Small intestine (tissue), 7 donors: ENCODE data around the gene PLA2G4A. TPM values are rescaled to one million over a fixed set of nuclear protein-coding genes. Genes with fewer than 3 reads are reported as not detected.

ENCODE experiments used
- DNase-seq, 2 donors: peaks; one replicate each; pipeline versions ENCODE4 v3.0.0 to v3.0.0-alpha.2; 2013
- FAIRE-seq: peaks from 2 replicates; lab custom pipeline; 2012; peaks lifted over from hg19 to GRCh38; lab: Jason Lieb, UNC
- H3K27ac ChIP-seq, 3 donors: one replicate each; pipeline ENCODE4 v1.5.1; 2013; ENCODE audit warnings: low read length in 2 of 3, mild to moderate bottlenecking in 2 of 3, control low read depth in 1 of 3, inconsistent platforms in 1 of 3, low read depth in 1 of 3, moderate library complexity in 1 of 3
- H3K27me3 ChIP-seq, 3 donors: one replicate each; pipeline ENCODE4 v1.6.1; 2013; ENCODE audit warnings: low read length in 3 of 3, inconsistent platforms in 1 of 3; ENCODE audit not compliant: control insufficient read depth in 3 of 3, insufficient read depth in 3 of 3
- H3K36me3 ChIP-seq, 3 donors: one replicate each; pipeline ENCODE4 v1.6.1; 2013; ENCODE audit warnings: low read length in 3 of 3, inconsistent platforms in 1 of 3, low read depth in 1 of 3, mild to moderate bottlenecking in 1 of 3, moderate library complexity in 1 of 3; ENCODE audit not compliant: control insufficient read depth in 3 of 3, insufficient read depth in 2 of 3
- H3K4me1 ChIP-seq, 3 donors: one replicate each; pipeline ENCODE4 v1.6.1; 2013; ENCODE audit warnings: low read length in 2 of 3, inconsistent platforms in 1 of 3, low read depth in 1 of 3, mild to moderate bottlenecking in 1 of 3, moderate library complexity in 1 of 3; ENCODE audit not compliant: control insufficient read depth in 3 of 3, insufficient read depth in 2 of 3
- H3K4me3 ChIP-seq, 3 donors: one replicate each; pipeline ENCODE4 v1.5.1; 2013; ENCODE audit warnings: low read length in 3 of 3, control low read depth in 1 of 3, inconsistent platforms in 1 of 3, low read depth in 1 of 3, mild to moderate bottlenecking in 1 of 3, moderate library complexity in 1 of 3
- H3K9me3 ChIP-seq, 2 donors: one replicate each; pipeline ENCODE4 v1.6.1; 2013; ENCODE audit warnings: low read depth in 1 of 2, low read length in 1 of 2; ENCODE audit not compliant: control insufficient read depth in 2 of 2, insufficient read depth in 1 of 2
- WGBS, 3 donors: extraction: QIAGEN DNeasy Blood & Tissue Kit; methylation state at CpG; one replicate each; pipeline ENCODE4 v1.1.7; 2013; 5-methylcytosine and 5-hydroxymethylcytosine counted together
- polyA plus RNA-seq, 4 donors: library from polyadenylated mRNA; stranded (reverse) in 3 of 4; unstranded in 1 of 4; fragments of 200-250 nt in 3 of 4; fragments of 120-200 nt in 1 of 4; gene quantifications; one replicate each; pipeline versions ENCODE4 v1.2.1 to v1.2.3, GENCODE V29; 2013
- donor health status: healthy with polysubstance abuse.
- donor health status: control.
- donor health status: control.
- donor health status: Bipolar disorder and iron deficiency.
- donor health status: healthy.

Gene PLA2G4A
- polyA plus RNA-seq, 4 donors = 11.3 to 22.8 (median 14.8) TPM

DNA sequence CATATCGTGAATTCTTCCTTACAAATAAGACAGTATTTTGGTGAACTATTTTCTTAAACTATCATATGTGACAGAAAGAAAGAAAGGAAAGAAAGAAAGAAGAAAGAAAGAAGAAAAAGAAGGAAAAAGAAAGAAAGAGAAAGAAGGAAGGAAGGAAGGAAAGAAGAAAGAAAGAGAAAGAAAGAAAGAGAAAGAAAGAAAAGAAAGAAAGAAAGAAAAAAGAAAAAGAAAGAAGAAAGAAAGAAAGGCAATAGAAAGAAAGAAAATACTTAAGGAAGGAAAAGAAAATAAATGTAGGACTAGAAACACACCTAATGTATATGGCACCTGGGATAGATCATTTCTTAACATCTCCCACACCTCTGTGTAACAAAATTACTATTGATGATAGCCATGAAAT is 120.4 kb downstream of the PLA2G4A start:
- Histone ChIP-seq H3K27me3 (no peaks in the 10 kb centered on the region), H3K9me3 (no peaks in the 10 kb centered on the region), H3K4me1 (no peaks in the 10 kb centered on the region), H3K36me3 (no peaks in the 10 kb centered on the region), H3K4me3 (no peak overlapping the region), H3K27ac (no peak overlapping the region)
- FAIRE-seq (no peak), DNase-seq (no peak)
- WGBS, 3 donors = 3 to 41% (median 4%) methylated on average over 1 of the region's 1 CpG

DNA sequence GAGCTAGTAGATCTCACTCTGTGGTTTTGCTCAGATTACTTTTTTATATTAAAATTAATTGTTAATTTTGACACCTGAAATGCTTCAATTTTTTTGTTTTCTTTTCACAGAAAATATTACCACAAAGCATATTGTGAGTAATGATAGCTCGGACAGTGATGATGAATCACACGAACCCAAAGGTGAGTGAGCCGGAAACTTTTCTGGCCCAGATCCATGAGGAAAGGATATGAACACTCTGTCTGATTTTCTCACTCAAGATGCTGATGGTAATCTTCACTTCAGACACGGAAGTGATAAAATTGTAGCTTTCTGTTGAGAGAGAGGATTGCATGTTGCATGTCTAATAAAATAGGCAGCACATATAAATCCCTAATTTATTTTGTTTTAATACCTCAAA is 121.8 kb downstream of the PLA2G4A start:
- Histone ChIP-seq H3K27ac (no peak overlapping the region), H3K27me3 (no peaks in the 10 kb centered on the region), H3K9me3 (no peaks in the 10 kb centered on the region), H3K36me3 (no peaks in the 10 kb centered on the region), H3K4me3 (no peak overlapping the region), H3K4me1 (no peaks in the 10 kb centered on the region)
- WGBS, 3 donors = 76 to 82% (median 82%) methylated on average over 4 of the region's 4 CpGs
- FAIRE-seq (no peak), DNase-seq (no peak)

DNA sequence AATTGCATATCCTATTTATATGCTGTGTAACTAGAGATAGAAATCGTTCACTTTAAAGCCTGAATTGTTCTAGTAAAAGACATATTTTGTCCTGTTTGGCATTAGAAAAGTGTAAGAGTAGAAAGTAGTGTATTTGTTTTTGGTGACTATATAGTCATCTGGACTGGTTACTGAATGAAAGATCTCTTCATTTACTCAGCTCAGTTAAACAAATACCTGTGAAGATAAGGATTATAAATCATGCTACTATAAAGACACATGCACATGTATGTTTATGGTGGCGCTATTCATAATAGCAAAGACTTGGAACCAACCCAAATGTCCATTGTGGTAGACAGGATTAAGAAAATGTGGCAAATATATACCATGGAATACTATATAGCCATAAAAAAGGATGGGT is 125.1 kb downstream of the PLA2G4A start:
- H3K9me3 ChIP-seq = no peaks in the 10 kb centered on the region
- DNase-seq = peak in 1 of 2 donors; percentile 2
- FAIRE-seq = no peak

GRCh38 chr1:186957314-186957713 is 128.6 kb downstream of the PLA2G4A start:
- Histone ChIP-seq H3K4me3 (no peak overlapping the region), H3K27me3 (no peaks in the 10 kb centered on the region), H3K9me3 (no peaks in the 10 kb centered on the region), H3K27ac (no peak overlapping the region), H3K36me3 (peaks cover 0 to 7% (median 5%) of the 10 kb centered on the region in 3 donors), H3K4me1 (no peaks in the 10 kb centered on the region)
- DNase-seq (no peak), FAIRE-seq (no peak)
- WGBS, 3 donors = 25 to 43% (median 30%) methylated on average over 2 of the region's 2 CpGs

More for the DNA sequence above, 125.1 kb downstream of the PLA2G4A start:
- H3K36me3 ChIP-seq = peaks cover 0 to 7% (median 5%) of the 10 kb centered on the region in 3 donors
- no peak overlapping the region for H3K27ac ChIP-seq
- 70 to 74% (median 74%) methylated on average over 2 of the region's 2 CpGs for WGBS, 3 donors
- H3K27me3 ChIP-seq = no peaks in the 10 kb centered on the region
- no peak overlapping the region for H3K4me3 ChIP-seq
- no peaks in the 10 kb centered on the region for H3K4me1 ChIP-seq

DNA sequence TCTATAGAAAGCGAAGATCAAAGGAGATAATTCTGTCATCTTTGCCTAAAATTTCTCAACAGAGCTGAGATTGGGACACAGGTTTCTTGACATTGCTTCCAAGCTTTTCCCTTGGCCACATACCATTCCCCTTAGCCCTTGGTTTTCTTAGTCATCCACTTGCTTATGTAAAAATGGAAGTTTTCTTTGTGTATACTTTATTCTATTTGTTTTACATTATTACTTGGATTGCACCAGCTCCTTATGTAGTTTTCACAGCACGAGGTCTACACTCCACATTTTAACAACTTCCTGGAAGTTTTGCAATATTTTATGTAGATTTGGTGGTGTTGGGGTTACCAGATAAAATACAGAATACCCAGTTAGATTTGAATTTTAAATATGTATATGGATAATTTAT is 129.8 kb downstream of the PLA2G4A start:
- no peaks in the 10 kb centered on the region for H3K4me1 ChIP-seq
- whole genome bisulfite sequencing, 3 donors = 80 to 91% (median 82%) methylated on average over 2 of the region's 2 CpGs

DNA sequence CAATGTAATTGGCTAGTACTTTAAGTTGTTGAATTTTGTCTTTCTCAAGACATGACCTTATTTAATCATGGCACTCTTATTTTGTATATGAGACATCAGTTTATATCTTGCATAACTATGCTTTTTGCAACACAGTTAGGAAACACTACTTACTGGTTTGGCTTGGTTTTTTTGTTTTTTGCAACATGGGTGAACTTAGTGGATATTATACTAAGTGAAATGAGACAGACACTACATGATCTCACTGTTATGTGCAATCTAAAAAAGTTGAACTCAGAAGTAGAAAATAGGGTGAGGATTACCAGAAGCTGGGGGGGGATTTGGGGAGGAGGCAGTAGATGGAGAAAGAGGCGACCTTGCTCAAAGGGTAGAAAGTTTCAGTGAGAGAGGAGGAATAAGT is 132.1 kb downstream of the PLA2G4A start:
- WGBS, 3 donors = 82 to 89% (median 83%) methylated on average over 1 of the region's 1 CpG
- DNase-seq = no peak
- Histone ChIP-seq H3K9me3 (no peaks in the 10 kb centered on the region), H3K4me1 (no peaks in the 10 kb centered on the region), H3K36me3 (peaks cover 0 to 9% (median 6%) of the 10 kb centered on the region in 3 donors), H3K27me3 (no peaks in the 10 kb centered on the region), H3K4me3 (no peak overlapping the region), H3K27ac (no peak overlapping the region)
- FAIRE-seq = no peak

More for the DNA sequence above, 129.8 kb downstream of the PLA2G4A start:
- H3K27ac ChIP-seq = no peak overlapping the region
- H3K27me3 ChIP-seq = no peaks in the 10 kb centered on the region
- no peak overlapping the region for H3K4me3 ChIP-seq
- H3K36me3 ChIP-seq = peaks cover 0 to 7% (median 5%) of the 10 kb centered on the region in 3 donors
- peak; percentile 39 for FAIRE-seq
- no peaks in the 10 kb centered on the region for H3K9me3 ChIP-seq
- no peak for DNase-seq

- DNase-seq (no peak), FAIRE-seq (no peak)
- H3K36me3 ChIP-seq = peaks cover 0 to 2% (median 1%) of the 10 kb centered on the region in 3 donors
- H3K4me1 ChIP-seq = peaks cover 0 to 6% (median 0%) of the 10 kb centered on the region in 3 donors
- H3K27ac ChIP-seq = no peak overlapping the region
- H3K9me3 ChIP-seq = no peaks in the 10 kb centered on the region
- no peak overlapping the region for H3K4me3 ChIP-seq
- H3K27me3 ChIP-seq = no peaks in the 10 kb centered on the region
Measured at GRCh38 chr1:186965847-186966246, 137.1 kb downstream of the PLA2G4A start.

GRCh38 chr1:186966456-186966855 is 137.7 kb downstream of the PLA2G4A start:
- WGBS, 3 donors = 35 to 58% (median 45%) methylated on average over 4 of the region's 4 CpGs
- Histone ChIP-seq H3K9me3 (no peaks in the 10 kb centered on the region), H3K27me3 (no peaks in the 10 kb centered on the region), H3K27ac (peak overlapping the region in 1 of 3 donors; percentile 29), H3K4me3 (no peak overlapping the region), H3K36me3 (peaks cover 0 to 2% (median 1%) of the 10 kb centered on the region in 3 donors), H3K4me1 (peaks cover 0 to 6% (median 0%) of the 10 kb centered on the region in 3 donors)
- peak; percentile 31 to 71 for DNase-seq
- no peak for FAIRE-seq
